Stimulated activated CD8-positive, alpha-beta memory T cell treated with anti-CD3 and anti-CD28 coated beads, Interleukin-15, amount 100 ng/mL, for 48 hours (primary cell): ENCODE measurements around the gene INPP4B.

ENCODE experiments used
- DNase-seq, 2 donors: peaks; one replicate each; pipeline ENCODE4 v3.0.0-alpha.2; 2020; ENCODE audit warnings: low read depth in 2 of 2

Gene INPP4B

GRCh38 chr4:142231787-142232186 is 614.3 kb downstream of the INPP4B start:
- no peak for DNase-seq

GRCh38 chr4:142230991-142231390 is 615.1 kb downstream of the INPP4B start:
- DNase-seq = no peak

GRCh38 chr4:142226014-142226413 is 620.1 kb downstream of the INPP4B start:
- no peak for DNase-seq

GRCh38 chr4:142222127-142222526 is 624.0 kb downstream of the INPP4B start:
- no peak for DNase-seq

GRCh38 chr4:142218726-142219125 is 627.4 kb downstream of the INPP4B start:
- no peak for DNase-seq

- no peak for DNase-seq
These were observed 634.7 kb downstream of the INPP4B start for GRCh38 chr4:142211444-142211843.

GRCh38 chr4:142203505-142203904 is 642.6 kb downstream of the INPP4B start:
- DNase-seq = no peak

GRCh38 chr4:142202404-142203332 is 643.4 kb downstream of the INPP4B start:
- no peak for DNase-seq

GRCh38 chr4:142201041-142201440 is 645.1 kb downstream of the INPP4B start:
- no peak for DNase-seq

GRCh38 chr4:142194905-142195304 is 651.2 kb downstream of the INPP4B start:
- no peak for DNase-seq

GRCh38 chr4:142191901-142192300 is 654.2 kb downstream of the INPP4B start:
- DNase-seq = no peak

GRCh38 chr4:142181021-142181420 is 665.1 kb downstream of the INPP4B start:
- no peak for DNase-seq

GRCh38 chr4:142169216-142169615 is 676.9 kb downstream of the INPP4B start:
- DNase-seq = no peak

GRCh38 chr4:142168181-142168580 is 677.9 kb downstream of the INPP4B start:
- DNase-seq = no peak

- no peak for DNase-seq
These were observed 681.2 kb downstream of the INPP4B start for GRCh38 chr4:142164767-142165500.

- DNase-seq = no peak
These were observed 685.0 kb downstream of the INPP4B start for GRCh38 chr4:142161086-142161485.

GRCh38 chr4:142160509-142160908 is 685.6 kb downstream of the INPP4B start:
- no peak for DNase-seq

GRCh38 chr4:142158980-142159379 is 687.1 kb downstream of the INPP4B start:
- no peak for DNase-seq

- DNase-seq = no peak
These were observed 689.8 kb downstream of the INPP4B start for GRCh38 chr4:142156256-142156655.

GRCh38 chr4:142155347-142155746 is 690.8 kb downstream of the INPP4B start:
- no peak for DNase-seq

GRCh38 chr4:142150483-142150882 is 695.6 kb downstream of the INPP4B start:
- no peak for DNase-seq

GRCh38 chr4:142144813-142145212 is 701.3 kb downstream of the INPP4B start:
- no peak for DNase-seq
